HCT116 (cell line): ENCODE measurements around the gene UBE3D. TPM values are rescaled to one million over a fixed set of nuclear protein-coding genes. Genes with fewer than 3 reads are reported as not detected.

ENCODE experiments used
- ATAC-seq: fragments of 200-7000 bp; cut with Tn5 transposase; 2 replicates; pipeline ENCODE4 v1.9.1; 2020; ENCODE audit warnings: mild to moderate bottlenecking, moderate library complexity
- BruUV-seq: library from RNA; stranded (reverse); fragments of 400-500 nt; replicated peaks from 2 replicates; lab custom pipeline; 2021; lab: Mats Ljungman, UMichigan
- CTCF ChIA-PET: fragments of 300-600 bp; sonication (Branson Sonifier 250); formaldehyde crosslinking; loops from one replicate; lab custom pipeline; 2021; ENCODE audit warnings: antibody characterized with exemption; lab: Charles Lee
- POLR2A ChIA-PET: fragments of 300-600, 350-600 bp; sonication (Branson Sonifier 250); formaldehyde crosslinking; loops from one replicate; lab custom pipeline; 2021; ENCODE audit warnings: antibody characterized with exemption; lab: Charles Lee
- RAD21 ChIA-PET, 2 experiments: fragments of 300-600 bp; sonication (Branson Sonifier 250); formaldehyde crosslinking; loops; one replicate each; lab custom pipeline; 2023; ENCODE audit warnings: low total read pairs in 2 of 2; ENCODE audit not compliant: uncharacterized antibody in 2 of 2, unreplicated experiment in 2 of 2, low non-redundant PET in 1 of 2; lab: Charles Lee
- DNase-seq: peaks from one replicate; pipeline ENCODE4 v3.0.0-alpha.2; 2010; ENCODE audit warnings: low read depth, low spot score
- H2AFZ ChIP-seq: fragments of 200-600 bp; shearing (Covaris generic), sonication (generic); 2 replicates; pipeline ENCODE4 v1.6.1; 2017; ENCODE audit warnings: low read depth, mixed run types, mixed read lengths, antibody characterized with exemption, low read length; ENCODE audit not compliant: poor library complexity, severe bottlenecking
- H3K27ac ChIP-seq: 2 replicates; pipeline ENCODE4 v1.5.1; 2012; ENCODE audit warnings: low read depth, low read length
- H3K27me3 ChIP-seq: fragments of 200-600 bp; sonication (generic); 2 replicates; pipeline ENCODE4 v1.6.1; 2016; ENCODE audit warnings: mixed run types, low read length, mixed read lengths; ENCODE audit not compliant: insufficient read depth
- H3K36me3 ChIP-seq, 2 experiments: fragments of 200-500 bp in 1 of 2; fragments of 200-600 bp in 1 of 2; sonication (Bioruptor generic) in 1 of 2; sonication (generic) in 1 of 2; 2 replicates each; pipeline versions ENCODE4 v1.5.1 to v1.6.1; 2014 to 2016; ENCODE audit warnings: low read length in 2 of 2, inconsistent platforms in 1 of 2, mixed read lengths in 1 of 2, mixed run types in 1 of 2; ENCODE audit not compliant: insufficient read depth in 2 of 2, control insufficient read depth in 1 of 2
- H3K4me1 ChIP-seq, 2 experiments: fragments of 200-600 bp in 1 of 2; sonication (generic) in 1 of 2; 2 replicates each; pipeline versions ENCODE4 v1.5.1 to v1.6.1; 2012 to 2017; ENCODE audit warnings: low read length in 2 of 2, inconsistent platforms in 1 of 2, mild to moderate bottlenecking in 1 of 2, mixed read lengths in 1 of 2, mixed run types in 1 of 2, moderate library complexity in 1 of 2; ENCODE audit not compliant: insufficient read depth in 2 of 2, control insufficient read depth in 1 of 2
- H3K4me2 ChIP-seq: fragments of 200-600 bp; sonication (generic); 2 replicates; pipeline ENCODE4 v1.6.1; 2017; ENCODE audit warnings: mixed run types, low read length, mixed read lengths
- H3K4me3 ChIP-seq, 2 experiments: fragments of 200-600 bp in 1 of 2; sonication (generic) in 1 of 2; replicated peaks in 1 of 2; 2 replicates each; pipeline ENCODE4 v1.5.1; 2011 to 2016; ENCODE audit warnings: low read length in 2 of 2, control low read depth in 1 of 2, low read depth in 1 of 2, mild to moderate bottlenecking in 1 of 2, mixed read lengths in 1 of 2, mixed run types in 1 of 2
- H3K79me2 ChIP-seq: fragments of 200-600 bp; sonication (generic); 2 replicates; pipeline ENCODE4 v1.6.1; 2017; ENCODE audit warnings: mild to moderate bottlenecking, mixed run types, low read length, moderate library complexity, mixed read lengths; ENCODE audit not compliant: insufficient read depth
- H3K9ac ChIP-seq: fragments of 200-600 bp; sonication (generic); 2 replicates; pipeline ENCODE4 v1.6.1; 2016; ENCODE audit warnings: low read length, mixed read lengths
- H3K9me2 ChIP-seq: fragments of 200-600 bp; sonication (generic), shearing (Covaris generic); 2 replicates; pipeline ENCODE4 v1.6.1; 2017; ENCODE audit warnings: mixed run types, mild to moderate bottlenecking, moderate library complexity; ENCODE audit not compliant: insufficient read depth
- H3K9me3 ChIP-seq, 2 experiments: fragments of 200-500 bp in 1 of 2; fragments of 200-600 bp in 1 of 2; sonication (Bioruptor generic) in 1 of 2; sonication (generic) in 1 of 2; 2 replicates each; pipeline ENCODE4 v1.6.1; 2014 to 2017; ENCODE audit warnings: low read length in 2 of 2, mixed read lengths in 2 of 2, inconsistent platforms in 1 of 2, low read depth in 1 of 2, mild to moderate bottlenecking in 1 of 2, mixed run types in 1 of 2, moderate library complexity in 1 of 2; ENCODE audit not compliant: control insufficient read depth in 1 of 2, insufficient read depth in 1 of 2
- H4K20me1 ChIP-seq: fragments of 200-600 bp; sonication (generic), shearing (Covaris generic); 2 replicates; pipeline ENCODE4 v1.6.1; 2017; ENCODE audit warnings: mixed run types, mild to moderate bottlenecking, moderate library complexity; ENCODE audit not compliant: insufficient read depth
- CEBPB ChIP-seq: IDR thresholded peaks from 2 replicates; pipeline ENCODE4 v1.6.1; 2012; ENCODE audit warnings: low read depth
- EGR1 ChIP-seq: IDR thresholded peaks from 2 replicates; pipeline ENCODE4 v1.6.1; 2012; ENCODE audit warnings: low read depth
- EZH2 ChIP-seq: fragments of 200-600 bp; sonication (generic); IDR thresholded peaks from 2 replicates; pipeline ENCODE4 v1.6.1; 2017; ENCODE audit warnings: antibody characterized with exemption, mixed run types
- FOSL1 ChIP-seq: IDR thresholded peaks from 2 replicates; pipeline ENCODE4 v1.6.1; 2012; ENCODE audit warnings: low read depth
- MAX ChIP-seq: IDR thresholded peaks from 2 replicates; pipeline ENCODE4 v1.6.1; 2012
- POLR2A ChIP-seq: IDR thresholded peaks from 2 replicates; pipeline ENCODE4 v1.7.0; 2011; ENCODE audit warnings: borderline replicate concordance; ENCODE audit not compliant: insufficient read depth, insufficient read length; ENCODE audit errors: extremely low read depth
- POLR2AphosphoS5 ChIP-seq: IDR thresholded peaks from 2 replicates; pipeline ENCODE4 v1.6.1; 2011; ENCODE audit warnings: mild to moderate bottlenecking, low read depth, low read length, moderate library complexity
- SIN3A ChIP-seq: IDR thresholded peaks from 2 replicates; pipeline ENCODE4 v1.6.1; 2012; ENCODE audit warnings: low read depth
- SP1 ChIP-seq: IDR thresholded peaks from 2 replicates; pipeline ENCODE4 v1.6.1; 2012; ENCODE audit warnings: low read depth
- YY1 ChIP-seq: IDR thresholded peaks from 2 replicates; pipeline ENCODE4 v1.6.1; 2011; ENCODE audit warnings: low read length, low read depth, moderate library complexity, mild to moderate bottlenecking; ENCODE audit not compliant: insufficient replicate concordance; ENCODE audit errors: extremely low read depth
- intact Hi-C: fragments of 100-400 bp; cut with micrococcal nuclease; formaldehyde crosslinking; loops from 2 replicates; pipeline ENCODE4 v1.10.0; 2022
- total RNA-seq: library from RNA; stranded (reverse); gene quantifications from one replicate; pipeline ENCODE4 v1.2.1, GENCODE V29; 2021; ENCODE audit not compliant: unreplicated experiment
- TF ChIP-seq, protein P1 (sequence below): IDR thresholded peaks from 2 replicates; pipeline ENCODE4 v1.6.1; 2012

UBE3D gene
- total RNA-seq, 1 experiment from 2014 or later, result 9.0 TPM

DNA sequence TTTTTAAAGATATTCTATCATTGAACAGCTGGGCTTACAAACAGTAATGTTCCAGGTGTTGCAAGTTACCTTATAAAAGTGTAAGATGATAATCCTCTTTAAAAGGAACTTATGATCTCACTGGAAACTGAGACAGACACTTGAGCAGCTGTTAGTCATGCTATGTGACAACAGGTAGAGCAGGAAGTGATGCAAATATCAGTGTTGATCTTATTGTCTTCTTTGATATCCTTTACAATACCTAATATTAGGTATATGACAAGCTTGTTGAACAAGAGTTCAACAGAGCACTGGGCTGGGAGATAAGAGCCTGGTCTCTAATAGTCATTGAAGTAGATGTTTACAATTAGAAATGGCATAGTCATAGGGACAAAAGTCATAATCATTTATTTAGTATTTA lies 150.0 kb downstream of the UBE3D start:
- Histone ChIP-seq H3K36me3 (no peaks in the 10 kb centered on the region), H3K4me3 (no peak overlapping the region), H3K9ac (no peak overlapping the region), H4K20me1 (no peaks in the 10 kb centered on the region), H3K4me1 (no peaks in the 10 kb centered on the region), H3K27me3 (no peaks in the 10 kb centered on the region), H3K9me2 (no peaks in the 10 kb centered on the region), H3K79me2 (no peaks in the 10 kb centered on the region), H3K9me3 (no peaks in the 10 kb centered on the region), H3K4me2 (no peak overlapping the region), H3K27ac (no peak overlapping the region), H2AFZ (no peak overlapping the region)
- no peak for ATAC-seq
- BruUV-seq, result no TSS peak
- no peak for TF ChIP-seq CEBPB
- no peak for TF ChIP-seq SP1
- TF ChIP-seq YY1, result no peak
- TF ChIP-seq POLR2A, result no peak
- intact Hi-C loops, result no loop called here
- RAD21 ChIA-PET, result no interaction called here
- POLR2A ChIA-PET, result no interaction called here
- CTCF ChIA-PET, result no interaction called here
- DNase-seq, result no peak

- POLR2A ChIA-PET, result no interaction called here
These were observed 151.1 kb downstream of the UBE3D start for GRCh38 chr6:82914511-82914910.

More at GRCh38 chr6:82914511-82914910, 151.1 kb downstream of the UBE3D start:
- DNase-seq (no peak), ATAC-seq (no peak)
- intact Hi-C loops, result no loop called here
- Histone ChIP-seq H3K79me2 (no peaks in the 10 kb centered on the region), H2AFZ (no peak overlapping the region), H4K20me1 (no peaks in the 10 kb centered on the region), H3K4me2 (no peak overlapping the region), H3K9ac (no peak overlapping the region), H3K36me3 (no peaks in the 10 kb centered on the region), H3K4me1 (no peaks in the 10 kb centered on the region), H3K27me3 (no peaks in the 10 kb centered on the region), H3K4me3 (no peak overlapping the region), H3K27ac (no peak overlapping the region), H3K9me3 (no peaks in the 10 kb centered on the region), H3K9me2 (no peaks in the 10 kb centered on the region)
- TF ChIP-seq EZH2 (no peak), EGR1 (no peak), MAX (no peak), SIN3A (no peak), POLR2AphosphoS5 (no peak), FOSL1 (no peak)
- TF ChIP-seq, protein P1, sequence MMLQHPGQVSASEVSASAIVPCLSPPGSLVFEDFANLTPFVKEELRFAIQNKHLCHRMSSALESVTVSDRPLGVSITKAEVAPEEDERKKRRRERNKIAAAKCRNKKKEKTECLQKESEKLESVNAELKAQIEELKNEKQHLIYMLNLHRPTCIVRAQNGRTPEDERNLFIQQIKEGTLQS, result no peak
- CTCF ChIA-PET, result no interaction called here
- no TSS peak for BruUV-seq
- RAD21 ChIA-PET, result no interaction called here
